HL-60/S4 treated with phorbol 12-myristate 13-acetate at 8.2 ng/mL for 4 days and 3 days (cell line): Measurements from ENCODE around the gene LRTM2.

Experiments used
- in situ Hi-C: fragments of 300-500 bp; cut with MboI; formaldehyde crosslinking; loops from 2 replicates; pipeline ENCODE4 v1.15.0; 2022; ENCODE audit warnings: low sequenced_read_pairs

Gene LRTM2

DNA sequence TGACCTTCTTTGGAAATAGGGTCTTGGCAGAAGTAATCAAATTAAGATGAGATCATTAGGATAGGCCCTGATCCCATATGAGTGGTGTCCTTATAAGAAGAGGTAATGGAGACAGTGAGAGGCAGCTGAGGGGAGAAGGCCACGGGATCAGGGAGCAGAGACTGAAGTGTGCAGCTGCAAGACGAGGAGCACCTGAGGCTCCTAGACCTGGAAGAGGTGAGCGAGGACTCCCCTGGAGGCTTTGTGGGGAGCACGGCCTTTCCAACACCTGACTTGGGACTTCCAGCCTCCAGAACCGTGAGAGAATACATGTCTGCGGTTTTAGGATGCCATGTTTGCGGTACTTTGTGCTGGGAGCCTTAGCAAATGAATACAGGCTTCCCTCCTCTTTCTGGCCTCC lies 37.5 kb downstream of the LRTM2 start:
- in situ Hi-C loops: no loop called here

DNA sequence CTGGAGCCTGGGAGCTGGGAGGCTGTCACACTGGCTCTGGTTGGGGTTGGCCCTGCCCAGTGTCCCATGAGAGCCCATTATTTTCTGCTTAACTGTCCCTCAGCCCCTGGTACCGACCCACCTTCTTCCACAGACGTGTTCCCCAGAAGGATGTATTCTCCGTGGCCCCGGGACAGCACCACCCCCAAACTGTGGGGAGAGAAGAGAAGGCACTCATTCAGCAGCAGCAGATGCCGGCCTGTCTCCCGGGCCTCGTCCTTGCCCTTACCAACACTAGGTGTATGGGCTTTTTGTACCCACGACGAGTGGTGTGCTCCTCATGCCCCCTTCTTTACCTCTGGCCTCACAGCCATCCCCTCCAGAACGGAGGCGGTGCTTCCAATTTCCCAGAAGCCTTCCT lies 38.1 kb downstream of the LRTM2 start:
- in situ Hi-C loops: no loop called here

GRCh38 chr12:1859643-1860042 lies 39.3 kb downstream of the LRTM2 start:
- in situ Hi-C loops: no loop called here

GRCh38 chr12:1862973-1863372 lies 42.6 kb downstream of the LRTM2 start:
- in situ Hi-C loops: no loop called here

- in situ Hi-C loops: no loop called here
These were observed 43.5 kb downstream of the LRTM2 start for GRCh38 chr12:1863823-1864222.

DNA sequence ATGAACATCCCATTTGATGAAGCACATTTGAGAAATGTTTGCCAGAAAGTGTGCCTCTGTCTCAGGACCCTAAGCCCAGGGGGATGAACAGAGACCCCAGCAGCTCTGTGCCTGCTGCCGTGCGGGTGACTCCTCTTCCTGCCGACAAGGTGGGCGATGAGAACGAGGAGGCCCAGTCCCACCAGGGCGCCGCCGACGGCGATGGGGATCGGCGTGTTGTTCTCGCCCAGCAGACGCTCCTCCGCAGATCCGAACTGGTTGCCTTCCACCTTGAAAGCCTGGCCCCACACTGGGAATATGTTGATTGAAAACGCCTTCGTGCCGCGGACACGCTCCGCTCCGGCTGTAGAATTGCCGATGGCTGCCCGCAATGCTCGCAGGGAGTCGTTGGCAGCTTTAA lies 44.1 kb downstream of the LRTM2 start:
- in situ Hi-C loops: no loop called here

DNA sequence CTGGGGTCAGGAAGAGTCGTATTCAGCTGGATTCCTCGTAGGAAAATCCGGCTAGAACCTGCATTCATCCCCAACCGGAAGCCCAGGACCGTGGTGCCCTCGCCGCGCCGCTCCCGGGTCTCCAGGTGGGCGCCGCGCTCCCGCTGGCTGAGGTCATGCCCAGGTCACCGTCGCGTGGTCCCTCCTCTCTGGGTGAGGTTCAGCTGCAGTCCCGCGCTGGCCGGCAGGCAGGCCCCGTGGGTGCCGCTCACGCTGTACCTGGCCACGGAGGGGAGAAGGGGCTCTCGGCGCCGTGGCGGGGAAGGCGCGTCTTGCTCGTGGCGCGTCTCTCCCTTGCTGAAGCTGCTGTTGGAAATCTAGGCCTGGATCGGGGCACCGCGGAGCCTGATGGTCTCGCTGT lies 44.5 kb downstream of the LRTM2 start:
- in situ Hi-C loops: no loop called here

DNA sequence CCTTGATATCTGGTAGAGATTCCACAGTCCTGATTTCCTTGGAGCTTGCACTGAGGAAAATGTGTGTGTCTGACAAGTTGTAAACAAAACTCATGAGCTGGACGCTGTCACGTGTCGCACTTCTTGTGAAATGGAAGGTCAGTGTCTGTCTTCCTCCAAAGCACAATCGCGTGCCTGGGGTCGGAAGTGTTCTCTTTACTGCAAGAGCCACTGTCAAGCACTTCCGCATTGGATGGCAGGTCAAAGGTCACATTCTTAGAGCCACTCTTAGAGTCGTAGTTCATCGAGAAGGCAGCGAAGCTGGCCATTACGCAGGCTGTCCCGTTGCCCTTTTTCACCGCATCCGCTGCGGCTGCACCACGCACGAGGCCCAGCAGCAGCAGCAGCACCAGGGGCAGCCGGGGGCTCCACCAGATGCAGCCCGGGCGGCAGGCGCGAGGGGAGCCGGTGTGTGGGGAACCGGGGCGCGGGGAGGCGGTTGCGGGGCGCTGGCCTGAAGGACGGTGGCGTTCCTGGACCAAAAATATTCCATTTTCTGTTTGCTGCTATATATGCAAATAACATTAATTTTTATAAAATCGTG lies 45.0 kb downstream of the LRTM2 start:
- in situ Hi-C loops: no loop called here

GRCh38 chr12:1869145-1869544 lies 48.8 kb downstream of the LRTM2 start:
- in situ Hi-C loops: no loop called here

- in situ Hi-C loops: no loop called here
These were observed 49.7 kb downstream of the LRTM2 start for GRCh38 chr12:1870086-1870485.

GRCh38 chr12:1870998-1871917 lies 50.9 kb downstream of the LRTM2 start:
- in situ Hi-C loops: no loop called here

DNA sequence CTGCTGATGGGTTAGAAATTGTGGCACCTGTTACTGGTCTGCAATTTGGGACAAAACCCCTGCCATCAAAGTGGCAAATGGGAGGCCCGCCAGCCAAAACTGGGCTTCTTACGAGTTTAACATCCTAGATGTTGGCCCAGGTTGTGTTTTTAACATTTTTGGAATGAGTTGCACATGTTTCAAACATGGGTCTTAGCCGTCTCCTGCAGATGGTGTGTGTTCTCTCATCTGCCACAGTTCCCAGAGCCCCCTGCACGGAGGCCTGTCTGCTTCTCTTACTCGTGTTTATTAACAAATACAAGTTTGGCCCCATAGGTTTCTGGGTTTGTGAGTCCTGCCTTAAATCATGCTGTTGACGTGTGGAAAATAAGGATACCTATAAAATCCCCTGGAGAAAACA lies 51.6 kb downstream of the LRTM2 start:
- in situ Hi-C loops: no loop called here

DNA sequence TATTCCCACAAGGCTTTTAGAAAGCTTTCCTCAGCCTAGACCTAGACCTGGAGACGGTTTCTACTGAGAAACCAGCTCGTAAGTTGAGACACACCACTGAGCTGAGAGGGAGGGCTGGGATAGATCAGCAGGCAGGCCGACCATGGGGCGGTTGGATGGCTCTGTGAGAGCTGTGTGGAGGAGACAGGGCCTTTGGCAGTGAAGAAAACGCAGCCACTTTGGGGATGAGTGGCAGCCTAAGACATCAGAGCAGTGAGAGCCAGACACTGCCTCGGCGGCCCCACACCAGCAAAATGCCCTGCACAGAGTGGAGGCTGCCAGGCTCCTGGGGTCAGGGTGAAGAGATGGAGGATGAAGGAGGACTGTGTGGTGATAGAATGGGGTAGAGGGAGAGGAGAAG lies 52.1 kb downstream of the LRTM2 start:
- in situ Hi-C loops: no loop called here

DNA sequence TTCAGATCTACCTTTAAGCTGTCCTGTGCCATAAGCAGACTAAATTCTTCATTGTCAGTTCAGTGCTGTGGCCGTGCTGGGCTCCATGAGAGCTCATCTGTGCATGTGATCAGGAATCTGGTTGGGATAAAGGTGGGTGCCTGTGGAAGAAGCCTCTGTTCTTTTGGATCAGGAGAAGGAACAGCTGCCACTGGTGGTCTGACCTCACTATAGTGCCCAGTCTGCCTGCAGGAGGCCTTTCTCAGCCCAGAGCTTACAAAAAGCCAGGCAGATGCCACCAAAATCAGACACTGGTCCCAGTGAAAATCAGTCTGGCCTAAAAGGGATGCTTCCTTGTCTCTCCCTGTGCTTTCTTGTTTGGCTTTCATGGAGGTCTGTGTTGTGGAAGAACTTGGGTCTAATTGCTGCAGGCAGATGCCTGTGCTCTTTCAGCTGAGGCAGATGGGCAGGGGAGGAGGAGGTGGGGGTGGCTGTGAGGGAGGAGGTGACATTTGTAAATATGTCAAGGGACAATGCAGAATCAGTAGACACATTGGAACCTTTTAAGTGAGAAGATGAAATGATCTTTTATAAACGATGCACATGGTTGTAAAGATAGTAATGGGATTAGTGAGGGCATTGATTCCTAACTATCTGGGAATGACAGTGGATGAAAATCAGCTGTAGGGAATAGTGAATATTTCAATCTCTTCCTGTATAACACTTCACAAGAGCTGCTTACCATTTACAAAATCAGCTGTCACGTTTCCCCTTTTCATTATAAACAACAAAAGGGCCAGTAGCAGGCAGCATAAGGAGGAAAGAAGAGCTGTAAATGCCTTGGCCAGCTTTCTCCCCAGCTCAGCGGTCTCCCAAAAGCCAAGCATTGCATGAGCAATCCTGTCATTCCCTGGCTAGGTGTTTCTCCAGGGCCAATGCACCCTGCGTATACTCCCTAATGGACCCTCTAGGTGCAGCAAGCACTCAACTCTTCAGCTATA lies 53.5 kb downstream of the LRTM2 start:
- in situ Hi-C loops: no loop called here

DNA sequence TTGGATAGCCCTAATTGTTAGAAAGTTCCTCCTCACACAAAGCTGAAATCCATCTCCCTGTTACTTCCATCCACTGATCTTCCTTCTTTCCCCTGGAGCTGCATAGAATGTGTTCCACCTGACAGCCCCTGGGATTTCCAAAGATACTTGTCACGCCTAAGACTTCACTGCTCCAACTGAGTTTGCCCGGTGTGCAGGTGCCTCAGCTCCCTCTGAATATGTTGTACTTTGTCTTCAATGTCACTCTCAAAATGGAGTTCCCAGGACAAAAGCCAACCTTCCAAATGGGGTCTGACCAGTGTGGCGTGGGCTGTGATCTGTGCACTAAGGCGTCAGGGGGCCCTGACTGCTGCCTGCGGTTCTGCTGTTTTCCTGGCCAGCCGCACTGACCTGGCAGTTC lies 55.2 kb downstream of the LRTM2 start:
- in situ Hi-C loops: no loop called here

DNA sequence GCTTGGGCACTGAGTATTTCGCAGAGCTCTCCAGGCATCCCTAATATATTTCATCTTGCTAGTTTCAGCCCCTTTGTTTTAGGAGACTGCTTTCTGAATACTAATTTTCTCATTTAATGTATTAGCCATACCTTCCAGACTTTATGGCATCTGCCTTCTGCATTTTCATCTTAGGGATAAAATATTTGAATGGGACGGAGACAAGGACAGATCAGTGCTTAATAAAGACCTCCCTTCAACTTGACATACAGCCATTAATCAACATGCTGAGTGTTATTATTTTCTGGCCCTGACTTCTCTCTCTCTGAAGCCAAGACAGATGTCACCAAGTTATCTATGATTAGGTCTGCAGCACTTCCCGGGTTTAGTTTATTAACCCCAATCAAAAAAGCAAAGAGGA lies 55.7 kb downstream of the LRTM2 start:
- in situ Hi-C loops: no loop called here

GRCh38 chr12:1877169-1877878 lies 57.0 kb downstream of the LRTM2 start:
- in situ Hi-C loops: no loop called here

DNA sequence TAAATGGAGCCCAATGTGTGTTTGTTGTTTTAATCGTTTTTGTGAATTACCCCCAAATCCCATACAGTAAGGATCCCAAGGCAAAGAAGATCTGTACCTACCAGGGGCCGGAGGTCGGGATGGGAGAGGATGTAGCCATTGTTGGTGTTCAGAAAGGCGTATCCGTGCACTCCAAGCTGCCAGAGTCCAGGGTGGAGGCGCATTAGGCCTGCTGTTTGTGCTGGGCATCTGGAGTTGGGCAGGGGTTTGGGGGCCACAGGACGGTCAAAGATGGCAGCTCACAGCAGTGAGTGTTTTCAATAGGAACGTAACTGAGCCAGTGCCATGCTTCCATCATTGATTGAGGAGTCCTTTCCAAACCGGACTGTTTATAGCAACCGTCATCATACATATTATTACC lies 57.8 kb downstream of the LRTM2 start:
- in situ Hi-C loops: no loop called here

DNA sequence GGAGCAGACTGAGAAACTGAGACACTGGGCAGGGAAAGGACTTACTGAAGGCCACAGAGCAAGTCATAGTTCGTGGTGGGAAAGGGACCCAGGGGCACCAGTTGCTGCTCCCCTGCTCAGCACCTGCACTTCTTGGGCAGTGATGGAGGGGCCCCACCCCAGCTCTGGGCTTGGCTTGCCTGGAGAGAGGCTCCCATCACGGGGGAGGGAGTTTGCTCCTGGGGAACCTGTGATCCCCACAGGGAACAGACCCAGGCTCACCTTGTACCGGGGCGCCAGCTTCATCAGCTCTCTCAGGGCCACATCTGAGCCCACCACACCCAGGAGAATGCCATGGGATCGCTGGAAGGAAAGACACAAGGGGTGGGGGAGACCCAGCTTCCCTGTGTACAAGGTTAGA lies 58.3 kb downstream of the LRTM2 start:
- in situ Hi-C loops: no loop called here

DNA sequence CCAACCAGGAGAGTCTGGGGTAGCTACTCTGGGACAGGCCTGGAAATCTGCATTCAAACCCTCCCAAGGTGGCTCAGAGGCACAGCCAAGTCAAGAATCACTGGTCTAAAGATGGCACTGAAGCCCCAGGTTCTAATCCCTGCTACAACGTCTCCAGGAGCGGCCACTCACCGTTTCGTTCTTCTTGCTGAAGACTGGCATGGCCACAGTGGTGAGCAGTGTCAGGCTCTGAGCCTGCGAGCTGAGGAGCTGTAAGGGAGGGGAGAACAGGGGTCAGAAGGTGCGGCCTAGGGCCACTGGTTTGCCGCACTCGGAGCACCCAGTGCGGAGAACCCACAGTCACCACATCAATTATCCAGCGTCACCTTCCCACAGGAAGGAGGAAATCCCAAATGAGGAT lies 59.3 kb downstream of the LRTM2 start:
- in situ Hi-C loops: no loop called here
